Cardiac muscle cell (in vitro differentiated cells and primary cell): Measurements from ENCODE around the gene CAPN10. TPM values are rescaled to one million over a fixed set of nuclear protein-coding genes. Genes with fewer than 3 reads are reported as not detected.

ENCODE experiments used
- DNase-seq, 2 donors: peaks; one replicate each; pipeline versions ENCODE4 v3.0.0 to v3.0.0-alpha.2; 2010 to 2017; ENCODE audit warnings: low read depth in 1 of 2, low spot score in 1 of 2
- H3K27ac ChIP-seq: fragments of 200-600 bp; sonication (generic); 2 replicates; pipeline ENCODE4 v1.5.1; 2016
- H3K27me3 ChIP-seq: fragments of 200-600 bp; sonication (generic); 2 replicates; pipeline ENCODE4 v1.6.0; 2016; ENCODE audit warnings: control low read depth
- H3K36me3 ChIP-seq: fragments of 200-600 bp; sonication (generic); 2 replicates; pipeline ENCODE4 v1.5.1; 2016; ENCODE audit warnings: control low read depth
- H3K4me1 ChIP-seq: fragments of 200-600 bp; sonication (generic); 2 replicates; pipeline ENCODE4 v1.8.1; 2017; ENCODE audit warnings: low read depth, mild to moderate bottlenecking, mixed run types
- H3K4me3 ChIP-seq: fragments of 200-600 bp; sonication (generic); 2 replicates; pipeline ENCODE4 v1.5.1; 2016; ENCODE audit warnings: mild to moderate bottlenecking
- H3K9me3 ChIP-seq: fragments of 200-600 bp; sonication (generic); 2 replicates; pipeline ENCODE4 v1.5.1; 2017; ENCODE audit warnings: low read depth, mild to moderate bottlenecking, control low read depth
- polyA plus RNA-seq: library from polyadenylated mRNA; unstranded; fragments of >200 nt; fragmentation: Nextera tagmentation; extraction: Ambion mirVana; gene quantifications from 2 replicates; pipeline ENCODE4 v1.2.1, GENCODE V29; 2016
- total RNA-seq: library from RNA; depleted of rRNA; stranded (reverse); fragments of >200 nt; gene quantifications from 2 replicates; pipeline ENCODE4 v1.2.3, GENCODE V29; 2016
- TF ChIP-seq, protein P1 (sequence below): IDR thresholded peaks from 2 replicates; pipeline ENCODE4 v1.5.1; 2012; ENCODE audit warnings: low read depth, mild to moderate bottlenecking, low read length

The CAPN10 gene
- total and polyA plus RNA-seq, 2 experiments from 2014 or later, result 60.8 to 62.8 TPM

DNA sequence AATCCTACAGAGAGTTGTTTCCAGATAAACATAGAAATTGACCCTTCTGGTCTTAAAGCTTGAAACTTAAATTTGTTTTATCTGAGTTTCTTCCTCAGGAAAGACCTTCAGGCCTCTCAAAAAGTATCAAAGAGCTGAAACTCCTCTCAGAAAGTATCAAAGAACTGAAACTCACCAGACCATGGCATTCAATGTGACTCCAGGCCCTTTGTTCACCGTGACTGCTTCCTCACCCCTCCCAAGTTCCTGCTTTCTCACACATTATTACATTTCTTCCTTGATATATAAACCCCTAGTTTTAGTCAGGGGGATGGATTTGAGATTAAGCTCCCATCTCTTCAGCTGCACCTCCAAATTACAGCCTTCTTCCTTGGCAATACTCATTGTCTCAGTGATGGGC lies 34.7 kb upstream of the CAPN10 start:
- no peaks in the 10 kb centered on the region for H3K36me3 ChIP-seq
- TF ChIP-seq, protein P1, sequence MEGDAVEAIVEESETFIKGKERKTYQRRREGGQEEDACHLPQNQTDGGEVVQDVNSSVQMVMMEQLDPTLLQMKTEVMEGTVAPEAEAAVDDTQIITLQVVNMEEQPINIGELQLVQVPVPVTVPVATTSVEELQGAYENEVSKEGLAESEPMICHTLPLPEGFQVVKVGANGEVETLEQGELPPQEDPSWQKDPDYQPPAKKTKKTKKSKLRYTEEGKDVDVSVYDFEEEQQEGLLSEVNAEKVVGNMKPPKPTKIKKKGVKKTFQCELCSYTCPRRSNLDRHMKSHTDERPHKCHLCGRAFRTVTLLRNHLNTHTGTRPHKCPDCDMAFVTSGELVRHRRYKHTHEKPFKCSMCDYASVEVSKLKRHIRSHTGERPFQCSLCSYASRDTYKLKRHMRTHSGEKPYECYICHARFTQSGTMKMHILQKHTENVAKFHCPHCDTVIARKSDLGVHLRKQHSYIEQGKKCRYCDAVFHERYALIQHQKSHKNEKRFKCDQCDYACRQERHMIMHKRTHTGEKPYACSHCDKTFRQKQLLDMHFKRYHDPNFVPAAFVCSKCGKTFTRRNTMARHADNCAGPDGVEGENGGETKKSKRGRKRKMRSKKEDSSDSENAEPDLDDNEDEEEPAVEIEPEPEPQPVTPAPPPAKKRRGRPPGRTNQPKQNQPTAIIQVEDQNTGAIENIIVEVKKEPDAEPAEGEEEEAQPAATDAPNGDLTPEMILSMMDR, result no peak
- DNase-seq, result no peak

DNA sequence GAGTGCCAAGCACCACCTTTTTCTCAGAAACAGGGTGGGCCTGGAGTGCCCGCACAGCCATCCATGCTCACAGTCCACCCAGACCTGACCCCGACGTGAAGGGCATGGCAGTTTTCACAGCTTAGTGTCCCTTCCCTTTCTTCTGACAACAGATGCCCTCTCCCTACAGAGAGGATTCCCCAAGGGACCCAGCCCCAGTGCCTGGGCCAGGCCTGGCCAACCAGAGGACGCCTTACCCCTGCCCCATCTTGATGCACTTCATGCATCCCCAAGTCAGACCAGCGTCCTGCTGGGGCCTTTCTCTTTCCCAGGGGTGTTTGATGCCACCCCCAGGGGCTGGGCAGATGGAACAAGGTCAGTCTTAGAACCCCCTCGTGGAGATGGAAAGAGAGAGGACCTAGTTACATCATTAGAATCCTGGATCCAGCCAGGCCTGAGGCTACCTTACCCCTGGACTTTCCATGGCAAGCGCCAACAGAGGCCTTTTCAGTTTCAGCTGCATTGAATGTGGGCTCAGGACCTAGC lies 32.5 kb upstream of the CAPN10 start:
- Histone ChIP-seq H3K4me1 (no peaks in the 10 kb centered on the region), H3K27me3 (no peaks in the 10 kb centered on the region), H3K9me3 (no peaks in the 10 kb centered on the region), H3K27ac (no peak overlapping the region), H3K36me3 (no peaks in the 10 kb centered on the region), H3K4me3 (no peak overlapping the region)
- TF ChIP-seq, protein P1, result no peak
- no peak for DNase-seq

More for the DNA sequence above, 34.7 kb upstream of the CAPN10 start:
- Histone ChIP-seq H3K4me3 (no peak overlapping the region), H3K9me3 (no peaks in the 10 kb centered on the region), H3K27ac (no peak overlapping the region), H3K4me1 (no peaks in the 10 kb centered on the region), H3K27me3 (no peaks in the 10 kb centered on the region)

DNA sequence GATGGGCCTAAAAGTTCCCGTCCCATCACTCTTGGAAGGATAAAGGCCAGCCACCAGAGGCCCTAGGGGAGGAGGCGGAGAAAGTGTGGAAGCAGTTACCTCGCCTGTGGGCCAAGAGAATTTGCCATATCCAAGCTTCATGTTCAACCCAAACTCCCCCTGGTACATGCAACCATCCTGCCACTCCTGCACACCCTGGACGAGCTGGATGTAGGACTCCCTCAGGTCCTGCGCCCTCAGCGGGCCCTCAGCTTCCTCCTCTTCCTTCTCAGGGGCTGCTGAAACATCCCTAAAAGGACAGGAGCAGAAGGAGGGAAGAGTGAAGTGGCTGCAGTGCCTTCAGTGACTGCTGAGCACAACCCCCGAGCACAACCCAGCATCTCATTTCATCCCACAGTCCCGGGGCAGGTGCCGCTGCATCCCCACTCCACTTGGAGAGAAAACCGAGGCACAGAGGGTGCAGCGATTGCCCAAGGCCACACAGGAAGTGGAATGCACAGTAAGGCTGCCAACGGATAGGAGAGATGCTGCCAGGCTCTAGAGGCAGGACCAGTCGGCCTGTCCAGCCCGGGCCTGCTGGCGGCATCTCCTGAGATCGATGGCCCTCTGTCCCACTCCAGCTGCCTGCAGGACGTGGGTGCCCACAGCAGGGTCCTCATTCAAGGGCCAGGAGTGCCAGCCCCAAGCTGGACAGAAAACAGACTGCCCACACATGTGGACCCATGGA lies 31.6 kb upstream of the CAPN10 start:
- no peaks in the 10 kb centered on the region for H3K27me3 ChIP-seq
- no peaks in the 10 kb centered on the region for H3K36me3 ChIP-seq
- TF ChIP-seq, protein P1, result no peak
- H3K4me1 ChIP-seq, result no peaks in the 10 kb centered on the region
- no peaks in the 10 kb centered on the region for H3K9me3 ChIP-seq
- H3K4me3 ChIP-seq, result no peak overlapping the region
- no peak overlapping the region for H3K27ac ChIP-seq
- no peak for DNase-seq

DNA sequence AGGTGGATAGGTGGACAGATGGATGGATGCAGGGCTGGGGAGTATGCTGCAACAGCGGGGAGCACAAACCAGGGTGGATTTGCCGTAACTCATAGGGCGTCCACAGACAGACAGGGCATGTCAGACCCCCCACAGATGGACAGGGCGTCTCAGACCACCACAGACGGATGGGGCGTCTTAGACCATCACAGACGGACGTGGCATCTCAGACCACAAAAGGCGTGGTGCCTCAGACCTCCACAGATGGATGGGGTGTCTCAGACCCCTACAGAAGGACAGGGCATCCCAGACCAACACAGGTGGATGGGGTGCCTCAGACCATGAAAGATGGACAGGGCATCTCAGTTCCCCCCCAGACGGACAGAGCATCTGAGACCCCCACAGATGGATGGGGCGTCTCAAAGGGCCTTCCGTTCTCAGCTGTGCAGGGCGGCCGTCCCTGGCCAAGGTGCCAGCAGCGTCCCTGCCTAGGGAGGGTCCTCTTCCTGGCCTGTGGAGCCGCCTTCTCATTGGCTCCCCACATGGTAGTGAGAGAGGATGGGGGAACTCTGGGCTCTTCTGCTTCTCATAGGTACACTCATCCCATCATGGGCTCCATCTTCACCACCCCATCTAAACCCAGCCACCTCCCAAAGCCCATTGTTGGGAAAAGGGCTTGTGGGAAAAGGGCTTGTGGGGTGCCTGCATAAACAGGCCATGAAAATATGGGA lies 30.8 kb upstream of the CAPN10 start:
- TF ChIP-seq, protein P1, result no peak
- Histone ChIP-seq H3K4me1 (no peaks in the 10 kb centered on the region), H3K9me3 (no peaks in the 10 kb centered on the region), H3K36me3 (no peaks in the 10 kb centered on the region), H3K27ac (no peak overlapping the region), H3K27me3 (no peaks in the 10 kb centered on the region), H3K4me3 (no peak overlapping the region)
- DNase-seq, result no peak

DNA sequence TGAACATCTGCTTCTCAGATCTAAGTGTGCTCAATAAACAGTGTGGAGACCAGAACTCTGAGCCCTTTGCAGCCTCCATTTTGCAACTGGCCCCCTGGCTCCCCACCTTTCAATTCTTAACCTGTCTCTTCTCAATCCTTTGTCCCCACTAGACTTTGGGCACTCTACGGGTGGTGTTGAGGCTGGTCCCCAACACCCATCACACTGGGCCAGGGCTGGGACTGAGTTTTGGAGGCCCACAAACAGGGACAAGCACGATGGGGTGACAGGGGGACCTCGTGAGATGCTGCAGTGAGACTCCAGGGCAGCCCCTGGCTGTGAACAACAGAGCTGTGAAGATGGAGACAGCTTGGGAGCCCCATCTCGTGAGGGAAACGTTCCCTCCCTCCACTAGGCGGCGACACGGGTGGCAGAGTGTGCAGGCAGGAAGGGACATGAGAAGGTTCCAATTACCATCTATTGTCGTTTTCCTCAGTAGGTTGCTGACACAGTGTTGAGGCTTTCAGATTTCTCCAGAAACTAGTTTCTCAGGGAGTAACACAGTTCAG lies 29.9 kb upstream of the CAPN10 start:
- H3K27ac ChIP-seq, result no peak overlapping the region
- peak; percentile 40 to 58 for DNase-seq
- H3K27me3 ChIP-seq, result no peaks in the 10 kb centered on the region
- no peak overlapping the region for H3K4me3 ChIP-seq
- H3K9me3 ChIP-seq, result no peaks in the 10 kb centered on the region
- TF ChIP-seq, protein P1, result peak; percentile 68
- H3K36me3 ChIP-seq, result no peaks in the 10 kb centered on the region
- peaks cover 4% of the 10 kb centered on the region for H3K4me1 ChIP-seq
